Left renal cortex interstitium (tissue), 4 donors: ENCODE data around the gene NTRK2. TPM values are rescaled to one million over a fixed set of nuclear protein-coding genes. Genes with fewer than 3 reads are reported as not detected.

Experiments used
- DNase-seq, 4 donors: peaks; one replicate each; pipeline ENCODE4 v3.0.0-alpha.2; 2013; ENCODE audit warnings: low read depth in 4 of 4, low spot score in 2 of 4, missing footprints in 1 of 4
- polyA plus RNA-seq, 4 donors: library from polyadenylated mRNA; unstranded; fragments of 120-200 nt; gene quantifications; one replicate each; pipeline ENCODE4 v1.2.1, GENCODE V29; 2013; ENCODE audit not compliant: insufficient read length in 4 of 4

The NTRK2 gene
- polyA plus RNA-seq, 4 donors, result 101 to 113 (median 108) TPM

DNA sequence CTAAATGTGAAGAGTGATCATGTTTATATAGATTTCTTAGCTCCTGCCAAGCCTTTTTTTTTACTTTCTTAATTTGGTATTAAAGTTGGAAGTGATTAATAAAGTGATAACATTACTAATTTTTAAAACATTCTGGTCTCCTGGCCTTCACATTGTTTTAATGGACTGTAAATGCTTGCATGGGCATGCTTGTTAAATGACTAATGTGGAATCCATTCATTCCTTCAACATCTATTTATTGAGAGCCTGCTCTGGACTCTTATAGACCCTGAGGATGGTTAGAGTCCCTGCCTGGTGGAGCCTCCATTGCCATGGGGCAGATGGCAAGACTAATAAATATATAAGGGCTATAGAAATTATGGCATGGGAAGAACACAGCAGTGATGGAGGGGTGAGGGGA lies 103.5 kb downstream of the NTRK2 start:
- no peak for DNase-seq

DNA sequence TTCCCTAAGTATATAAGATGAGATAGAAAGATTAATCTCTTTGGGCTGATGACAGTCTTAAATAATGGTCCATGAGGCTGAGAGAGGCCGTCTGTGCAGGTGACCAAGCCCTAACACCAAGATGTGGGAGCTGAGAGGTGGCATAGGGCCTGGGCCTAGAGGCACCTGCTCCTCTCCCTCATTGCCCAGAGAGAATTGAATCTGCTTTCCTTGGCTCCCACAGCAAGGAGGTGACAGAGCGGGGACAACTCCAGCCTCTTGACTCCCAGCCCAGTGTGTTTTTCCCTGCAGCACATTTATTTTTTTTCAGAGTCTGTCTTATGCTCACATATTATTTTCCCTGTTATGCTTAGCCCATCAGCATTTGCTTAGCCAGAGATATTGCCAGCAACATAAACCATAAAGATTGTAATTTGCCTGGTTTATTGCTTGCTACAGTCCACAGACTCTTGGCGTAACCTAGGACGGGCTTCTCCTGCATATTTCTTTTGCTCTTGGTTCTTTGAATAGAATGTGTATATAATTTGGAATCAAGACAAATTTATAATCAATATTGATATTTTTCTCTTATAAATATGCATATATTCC lies 105.6 kb downstream of the NTRK2 start:
- no peak for DNase-seq

DNA sequence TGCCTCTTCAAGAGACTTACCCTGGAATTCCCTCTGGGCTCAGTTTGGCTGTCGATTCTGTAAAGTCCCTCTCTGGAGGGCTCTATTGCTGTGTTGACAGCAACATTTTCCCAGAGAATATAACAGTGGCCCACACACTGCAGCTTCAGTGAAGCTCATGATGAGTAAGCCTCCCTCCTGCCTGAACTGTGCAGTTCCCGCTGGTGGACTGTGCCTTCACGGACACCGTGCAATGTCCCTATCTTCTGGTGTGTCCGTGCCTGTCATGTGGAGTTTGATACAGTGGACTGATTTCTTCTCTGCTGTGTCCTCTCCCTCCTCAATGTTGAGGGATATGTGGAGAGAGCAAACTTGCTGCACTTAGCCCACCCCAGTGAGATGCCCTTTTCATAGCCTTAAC lies 109.0 kb downstream of the NTRK2 start:
- no peak for DNase-seq

DNA sequence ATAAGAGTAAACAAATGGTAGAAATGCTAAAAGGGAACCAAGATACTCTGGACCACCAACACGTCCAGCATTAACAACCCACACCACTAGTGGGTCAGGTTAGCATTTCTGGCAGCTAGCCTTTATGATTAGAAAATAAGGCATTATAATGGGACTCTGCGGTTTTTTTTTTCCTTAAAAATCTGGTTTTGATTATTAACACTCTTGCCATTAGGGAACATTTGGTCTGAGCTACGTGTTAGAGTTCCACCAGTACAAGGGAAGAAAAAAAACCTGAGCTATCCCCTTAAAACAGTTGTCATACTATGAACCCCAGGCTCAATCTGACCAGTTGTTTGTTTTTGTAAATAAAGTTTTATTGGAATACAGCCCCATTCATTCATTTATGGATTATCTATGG lies 110.4 kb downstream of the NTRK2 start:
- no peak for DNase-seq

DNA sequence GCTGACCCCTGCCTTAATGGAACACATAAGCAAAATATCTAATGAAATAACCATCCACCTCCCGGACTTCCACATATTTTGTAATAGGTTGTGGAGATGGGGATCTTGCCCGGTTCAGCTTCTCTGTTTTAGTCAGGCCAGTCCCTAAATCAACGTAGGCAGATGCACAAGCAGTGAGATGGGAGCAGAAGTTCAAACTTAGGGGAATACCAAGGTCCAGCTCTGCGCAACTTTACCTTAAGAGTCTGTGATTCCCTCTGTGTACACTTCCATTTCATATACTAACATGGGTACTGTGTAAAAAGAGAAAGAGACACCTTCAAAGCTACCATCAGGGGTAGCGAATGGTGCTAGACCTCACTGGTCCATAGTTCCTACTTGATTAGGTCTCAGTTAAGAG lies 110.9 kb downstream of the NTRK2 start:
- no peak for DNase-seq

DNA sequence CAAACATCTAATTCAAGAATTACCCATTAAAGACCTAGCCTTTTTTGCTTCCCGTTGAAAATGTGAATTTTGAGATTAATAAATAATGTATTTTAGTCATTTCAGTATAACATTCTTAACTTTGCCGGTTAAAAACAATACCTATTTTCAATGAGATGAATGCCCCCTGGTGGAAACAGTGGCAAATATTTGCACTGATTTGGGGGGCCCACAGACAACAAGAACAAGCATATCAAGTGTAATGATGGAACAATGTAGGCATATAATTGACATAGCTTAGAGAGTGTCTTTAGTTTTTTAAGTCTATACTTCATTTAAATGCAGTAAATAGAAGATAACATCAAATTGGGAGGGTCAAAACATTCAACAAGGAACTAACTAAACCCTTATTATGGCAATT lies 111.9 kb downstream of the NTRK2 start:
- no peak for DNase-seq

DNA sequence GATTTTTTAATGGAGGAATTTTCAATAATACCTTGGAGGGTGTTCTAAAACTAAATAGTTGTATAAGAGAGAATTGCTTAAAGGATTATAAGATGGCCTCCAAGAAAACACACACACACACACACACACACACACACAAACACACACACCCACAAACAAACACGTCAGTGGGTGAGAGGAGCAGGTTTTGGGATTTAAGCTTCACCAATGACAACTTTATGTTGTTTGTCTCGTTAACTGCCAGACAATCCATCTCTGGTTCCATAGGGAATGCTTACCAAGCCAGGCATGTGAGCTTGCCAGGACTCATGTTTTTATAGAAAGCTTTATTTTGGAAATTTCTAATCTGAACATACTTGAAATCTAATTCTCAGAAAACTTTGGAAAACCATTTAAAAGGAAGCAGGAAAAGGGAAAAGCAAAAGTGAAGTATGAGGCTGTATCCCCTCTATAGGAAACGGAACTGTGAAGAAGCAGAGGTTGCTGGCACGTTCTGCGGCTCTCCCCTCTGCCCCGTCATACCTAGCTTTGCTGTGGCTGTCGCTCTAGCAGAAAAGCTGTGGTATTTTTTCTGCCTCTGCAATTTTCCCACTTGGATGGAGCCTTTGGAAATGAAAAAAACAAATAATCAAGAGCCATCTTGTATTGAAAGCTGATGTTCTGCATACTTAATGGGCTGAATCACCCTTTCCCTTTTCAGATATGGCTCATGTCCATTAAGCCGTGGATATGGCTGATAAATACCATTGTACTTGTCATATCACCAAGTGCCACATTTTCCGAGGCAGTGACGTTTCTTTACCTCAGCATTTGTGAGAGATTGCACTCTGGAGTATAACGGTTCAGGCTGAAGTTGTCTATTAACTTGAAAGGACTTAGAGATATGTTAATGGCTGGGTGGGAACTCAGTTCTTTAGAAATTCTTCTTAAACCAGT lies 112.7 kb downstream of the NTRK2 start:
- DNase-seq, result no peak

DNA sequence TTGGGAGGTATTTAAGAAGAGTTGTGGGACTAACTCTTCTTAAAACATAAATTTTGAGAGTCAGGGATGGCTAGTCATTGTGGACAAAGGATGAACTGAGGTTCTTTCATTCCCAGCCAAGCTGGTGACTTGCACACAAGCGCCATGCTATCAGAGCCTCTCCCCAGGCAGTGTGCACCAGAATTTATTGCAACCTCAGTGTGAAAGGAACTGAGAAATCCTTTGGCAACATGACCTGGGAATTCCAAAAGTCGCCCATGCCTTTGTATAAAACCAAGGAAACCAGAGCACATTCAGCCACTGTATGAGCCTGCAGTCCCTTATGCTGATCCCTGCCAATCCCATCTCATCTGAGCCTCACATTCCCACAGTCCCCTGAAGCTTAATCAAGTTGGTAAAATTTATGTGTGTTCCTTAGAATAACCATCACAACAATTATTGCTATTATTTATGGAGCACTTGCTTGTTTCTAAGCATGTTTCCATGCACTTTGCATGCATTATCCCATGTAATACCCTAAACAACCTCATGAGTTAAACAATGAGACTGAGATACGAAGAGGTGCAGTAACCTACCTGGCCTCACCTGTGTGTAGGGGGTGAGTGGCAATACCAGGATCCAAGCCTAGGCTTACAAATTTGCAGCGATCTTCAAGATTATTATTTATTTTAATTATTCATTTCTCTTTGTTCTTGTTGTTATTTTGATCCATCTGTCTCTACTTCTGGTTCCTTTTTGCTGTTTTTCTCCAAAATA lies 116.4 kb downstream of the NTRK2 start:
- DNase-seq, result no peak

DNA sequence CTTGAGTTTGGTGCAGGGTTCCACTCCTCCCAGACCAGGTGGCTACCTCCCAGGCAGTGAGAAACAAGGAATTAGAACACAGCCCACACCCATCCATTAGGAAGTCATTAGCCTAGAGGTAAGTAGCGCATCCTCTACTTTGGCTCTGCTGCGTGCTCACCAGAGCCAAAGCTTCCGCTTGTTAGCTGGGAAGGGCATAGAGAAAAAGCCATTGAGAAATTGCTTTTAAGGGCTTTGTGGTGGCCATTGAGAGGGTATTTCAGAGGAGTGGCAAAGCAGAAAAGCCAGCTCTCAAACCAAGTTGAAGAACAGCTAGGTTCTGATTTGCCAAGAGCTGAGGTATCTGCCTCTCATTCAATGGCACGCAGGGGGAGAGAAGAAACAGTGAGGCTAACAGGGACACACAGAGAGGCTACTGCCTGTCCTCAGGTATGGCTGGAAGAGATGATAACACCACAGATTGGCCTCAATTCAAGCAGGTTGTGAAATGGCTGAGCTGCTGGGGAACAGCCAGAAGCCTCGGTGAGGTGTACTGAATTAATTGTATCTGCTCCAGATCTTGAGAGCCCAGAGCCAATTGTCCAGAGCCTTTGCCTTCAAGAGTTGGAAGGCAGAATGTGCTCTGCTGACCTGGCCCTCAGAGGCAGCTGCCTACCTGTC lies 119.4 kb downstream of the NTRK2 start:
- no peak for DNase-seq

DNA sequence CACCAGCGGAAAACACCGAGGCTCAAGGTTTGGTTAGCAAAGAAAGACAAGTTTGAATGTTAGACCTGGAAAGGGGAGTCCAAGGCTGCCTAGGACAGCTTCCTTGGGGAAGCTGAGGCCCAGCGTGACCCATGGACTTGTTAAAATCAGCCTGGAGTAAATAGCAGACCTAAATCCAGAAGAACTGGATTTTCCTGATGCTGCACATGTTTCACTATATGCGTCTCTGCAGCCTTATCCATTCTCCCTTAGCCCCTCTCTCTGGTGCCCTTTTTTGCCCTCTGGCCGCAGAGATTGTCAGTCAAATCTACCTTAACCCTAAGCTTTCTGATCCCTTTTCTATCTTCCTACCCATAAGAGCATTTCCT lies 119.9 kb downstream of the NTRK2 start:
- DNase-seq, result no peak

DNA sequence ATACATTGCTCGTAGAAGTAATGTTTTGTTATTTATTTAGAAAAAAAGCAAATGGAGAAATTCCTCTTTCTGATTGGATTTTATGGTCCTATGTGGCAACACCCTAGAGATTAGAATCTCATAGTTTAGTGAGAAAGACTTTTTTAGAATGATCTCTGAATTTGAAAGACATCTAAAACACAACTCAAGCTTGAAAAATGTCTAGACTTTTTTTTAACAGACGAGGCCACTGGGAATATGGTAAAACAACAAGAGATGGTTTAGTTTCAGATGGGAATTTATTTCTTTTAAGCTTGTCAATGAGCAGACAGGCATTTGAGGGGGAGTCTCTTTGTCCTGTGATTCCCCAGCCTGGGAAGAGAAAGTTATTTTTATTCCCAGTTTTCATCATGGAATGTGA lies 122.1 kb downstream of the NTRK2 start:
- no peak for DNase-seq

DNA sequence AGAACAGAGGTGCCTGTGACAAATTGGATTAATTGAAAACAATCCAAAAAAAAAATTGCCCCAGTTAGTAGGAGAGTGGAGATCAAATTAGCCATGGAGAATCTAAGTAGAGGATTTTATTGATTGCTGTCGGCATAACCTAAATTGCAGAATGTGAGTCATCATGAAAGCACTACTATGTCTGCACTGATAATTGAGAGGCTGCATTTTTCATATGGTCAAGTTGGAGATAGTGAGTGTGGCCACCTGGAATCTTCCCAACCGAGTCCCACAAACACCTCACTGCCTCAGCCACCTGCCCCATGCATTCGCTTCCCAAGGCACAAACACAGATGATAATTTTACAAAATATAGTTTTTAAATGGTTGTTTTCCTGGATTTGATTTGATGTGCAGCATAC lies 123.7 kb downstream of the NTRK2 start:
- no peak for DNase-seq

DNA sequence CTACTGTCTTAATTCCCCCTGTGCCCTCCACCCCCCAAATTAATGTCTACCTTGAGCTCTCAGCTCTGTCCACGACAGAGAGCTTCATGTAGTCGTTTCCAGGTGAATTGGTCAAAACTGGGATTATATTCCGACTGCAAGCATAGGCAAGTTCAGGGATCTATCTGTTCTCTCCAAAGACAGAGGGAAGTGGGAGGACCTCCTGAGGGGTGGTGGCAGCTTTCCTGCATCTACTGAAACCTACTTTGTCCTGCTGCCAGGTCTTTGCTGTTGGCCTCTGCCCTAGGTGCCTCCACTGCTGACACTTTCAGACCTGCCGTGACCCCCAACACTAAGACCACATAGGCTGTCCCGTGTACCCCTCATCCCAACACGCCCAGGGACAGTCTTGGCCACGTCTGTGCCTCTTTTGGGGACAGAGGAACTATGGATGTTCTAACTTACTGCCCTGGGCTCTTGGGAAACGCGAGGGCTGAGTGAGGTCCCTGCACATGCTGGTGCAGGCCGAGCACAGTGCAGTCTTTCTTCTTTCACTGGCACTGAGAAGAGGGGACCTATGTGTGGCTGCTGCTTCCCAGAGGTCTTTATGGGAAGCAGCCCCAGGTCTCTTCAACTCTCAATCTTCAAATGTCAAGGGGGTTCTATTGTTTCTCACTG lies 125.6 kb downstream of the NTRK2 start:
- no peak for DNase-seq

DNA sequence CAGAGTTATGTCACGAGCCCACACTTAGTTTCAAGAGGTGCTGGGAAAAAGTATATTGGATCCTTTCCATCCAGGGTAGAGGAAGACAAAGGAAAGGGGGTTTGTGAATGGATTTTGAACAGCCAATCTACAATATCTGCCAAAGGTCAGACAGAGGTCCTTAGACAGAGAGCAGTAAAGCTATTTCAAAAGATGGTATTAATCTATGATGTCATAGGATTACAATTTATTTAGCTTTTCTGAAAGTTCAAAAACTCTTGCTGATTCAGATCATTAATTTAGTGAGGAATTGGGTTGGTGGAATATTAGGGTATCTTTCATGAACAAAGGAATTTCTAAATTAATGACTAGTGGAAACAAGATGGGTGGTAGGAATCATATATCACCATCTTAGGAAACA lies 126.9 kb downstream of the NTRK2 start:
- no peak for DNase-seq

DNA sequence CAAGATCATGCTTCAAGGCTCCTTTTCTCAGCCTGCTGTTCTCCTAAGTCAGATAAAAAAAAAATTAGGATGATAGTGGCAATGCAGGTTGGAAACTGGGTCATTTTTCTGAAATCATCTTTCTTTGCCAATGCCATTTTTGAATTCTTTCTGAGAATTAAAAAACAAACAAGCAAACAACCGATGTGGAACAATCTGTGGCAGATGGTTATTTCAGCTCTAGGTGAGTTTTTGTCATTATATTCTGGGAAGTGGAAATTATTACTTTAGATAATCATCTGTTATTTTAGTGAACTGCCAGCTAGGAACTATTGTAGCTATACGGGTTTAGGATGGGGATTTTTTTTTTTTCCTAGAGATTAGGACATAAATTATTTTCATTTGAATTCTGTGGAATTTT lies 129.7 kb downstream of the NTRK2 start:
- DNase-seq, result no peak

DNA sequence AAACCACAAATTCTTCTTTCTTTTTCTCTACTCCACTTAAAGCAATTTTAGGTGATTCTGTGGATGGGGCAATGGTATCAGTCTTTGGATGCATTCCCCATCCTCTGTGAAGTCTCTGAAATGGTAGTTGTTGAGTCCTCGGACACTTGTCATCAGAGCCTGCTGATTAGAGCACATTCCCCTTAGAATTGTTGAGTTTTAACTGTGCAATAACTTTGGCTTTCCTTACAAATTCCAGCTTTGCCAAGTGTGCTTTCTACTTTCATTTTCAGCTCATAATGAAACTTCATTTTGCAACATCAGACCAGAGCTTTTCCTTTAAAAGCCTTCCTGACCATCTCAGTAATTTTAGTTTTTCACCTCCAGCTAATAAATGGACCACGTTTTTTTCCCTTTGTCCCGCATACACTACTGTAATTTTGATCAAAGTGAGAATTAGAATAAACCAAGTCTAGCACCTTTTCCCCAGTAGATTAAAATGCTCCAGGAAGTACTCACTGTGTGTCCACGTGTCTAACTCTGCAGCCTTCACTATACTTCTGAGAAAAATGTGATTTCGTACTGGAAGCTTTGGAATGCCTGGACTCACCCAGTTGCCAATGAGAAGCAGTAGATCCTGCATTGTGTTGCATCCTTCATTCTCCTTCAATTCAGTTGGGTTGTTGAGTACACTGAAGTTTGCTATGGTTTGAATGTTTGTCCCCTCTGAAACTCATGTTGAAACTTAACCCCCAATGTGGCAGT lies 135.6 kb downstream of the NTRK2 start:
- no peak for DNase-seq

DNA sequence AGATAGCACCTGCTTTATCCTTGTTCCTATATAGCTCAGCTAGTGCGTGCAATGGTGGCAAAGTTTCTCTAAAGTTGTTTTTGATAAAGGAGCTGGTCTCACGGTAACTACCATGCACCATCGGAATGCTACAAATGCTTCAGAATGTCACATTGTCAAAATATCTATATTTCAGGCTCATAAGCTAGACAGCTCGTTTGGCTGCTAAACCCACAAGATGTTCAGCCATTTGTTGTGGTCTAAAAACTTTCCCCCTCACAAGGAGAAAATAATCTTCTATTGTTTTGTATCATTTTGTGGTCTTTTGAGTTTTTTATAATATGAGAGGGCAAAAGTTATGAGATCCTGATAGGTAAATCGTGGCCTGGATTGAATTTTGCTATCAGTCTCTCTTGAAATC lies 137.9 kb downstream of the NTRK2 start:
- DNase-seq, result no peak

DNA sequence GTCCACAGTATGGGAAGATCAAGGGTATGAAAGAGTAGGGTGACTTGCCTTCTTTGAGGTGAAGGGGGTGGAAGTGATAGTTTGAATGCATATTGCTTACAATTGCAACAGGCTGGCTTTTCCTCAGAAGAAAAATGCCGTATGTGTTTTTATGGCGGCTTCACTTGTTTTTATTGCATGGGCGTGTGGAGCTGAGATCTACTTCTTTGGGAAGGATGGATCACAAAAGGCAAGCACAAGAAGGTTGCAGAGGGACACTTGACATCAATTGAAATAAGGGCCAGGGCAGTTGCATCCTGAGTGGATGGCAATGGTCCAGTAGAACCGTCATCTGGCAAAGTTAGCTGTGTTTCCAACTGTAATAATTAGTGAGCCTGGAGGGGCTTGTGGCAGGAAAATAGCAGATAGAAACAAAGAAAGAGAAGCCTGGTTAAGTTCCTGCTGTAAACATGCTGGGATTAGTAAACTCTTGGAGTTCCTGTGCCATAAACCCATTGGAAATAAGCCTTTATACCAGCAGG lies 138.4 kb downstream of the NTRK2 start:
- DNase-seq, result no peak

DNA sequence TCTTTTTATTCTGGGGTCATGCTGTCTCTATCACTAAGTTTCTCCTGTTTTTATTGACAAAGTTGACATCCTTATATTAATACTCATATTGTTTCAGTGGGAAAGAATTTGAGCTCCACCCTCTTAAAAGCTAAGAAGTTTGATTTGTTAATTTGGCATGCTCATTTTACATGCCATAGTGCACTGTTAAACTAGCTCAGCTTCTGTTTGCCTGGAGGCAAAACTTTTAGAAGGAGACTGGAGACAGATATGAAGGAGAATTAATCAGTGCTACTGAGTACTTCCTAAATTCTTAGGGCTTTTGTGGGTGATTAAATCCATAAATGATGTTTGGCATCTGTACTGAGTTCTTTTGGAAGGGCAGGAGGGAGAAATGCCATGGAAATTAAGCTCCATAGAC lies 138.9 kb downstream of the NTRK2 start:
- no peak for DNase-seq
